HepG2 (cell line): ENCODE data around the gene ARVCF. TPM values are rescaled to one million over a fixed set of nuclear protein-coding genes. Genes with fewer than 3 reads are reported as not detected.

Experiments
- ADNP ChIP-seq: sonication (generic); formaldehyde crosslinking; IDR thresholded peaks from 2 replicates; pipeline ENCODE4 v1.4.0; 2020; ENCODE audit warnings: missing genetic modification reagents
- DNMT1 ChIP-seq: sonication (generic); formaldehyde crosslinking; IDR thresholded peaks from 2 replicates; pipeline ENCODE4 v1.5.1; 2020; ENCODE audit warnings: mild to moderate bottlenecking, missing genetic modification reagents
- EHMT2 ChIP-seq: fragments of 200-600 bp; sonication (generic); IDR thresholded peaks from 2 replicates; pipeline ENCODE4 v1.7.0; 2017; ENCODE audit warnings: antibody characterized with exemption, low read depth, low read length, borderline replicate concordance
- KAT7 ChIP-seq: IDR thresholded peaks from 2 replicates; pipeline ENCODE4 v1.6.1; 2018; ENCODE audit warnings: borderline replicate concordance, missing compliant biosample characterization
- MAZ ChIP-seq, 2 experiments: sonication (generic) in 1 of 2; formaldehyde crosslinking in 1 of 2; IDR thresholded peaks; 2 replicates each; pipeline versions ENCODE4 v1.5.0 to v1.6.1; 2012 to 2020; ENCODE audit warnings: low read depth in 2 of 2, mild to moderate bottlenecking in 2 of 2, borderline replicate concordance in 1 of 2, improper control_type of control experiment in 1 of 2, low read length in 1 of 2, missing genetic modification reagents in 1 of 2, moderate library complexity in 1 of 2
- NFE2 ChIP-seq: sonication (generic); formaldehyde crosslinking; IDR thresholded peaks from 2 replicates; pipeline ENCODE4 v1.4.0; 2020; ENCODE audit warnings: missing genetic modification reagents
- NFE2L2 ChIP-seq: fragments of 150-350 bp; IDR thresholded peaks from 2 replicates; pipeline ENCODE4 v1.6.1; 2014; ENCODE audit warnings: low read length
- NR2F6 ChIP-seq, 2 experiments: IDR thresholded peaks; 2 replicates each; pipeline ENCODE4 v1.6.1; 2016; ENCODE audit warnings: antibody characterized with exemption in 1 of 2, mild to moderate bottlenecking in 1 of 2
- ONECUT2 ChIP-seq: sonication (generic); formaldehyde crosslinking; IDR thresholded peaks from 2 replicates; pipeline ENCODE4 v1.4.0; 2020; ENCODE audit warnings: missing genetic modification reagents
- PAWR ChIP-seq: sonication (generic); formaldehyde crosslinking; IDR thresholded peaks from 2 replicates; pipeline ENCODE4 v1.4.0; 2020; ENCODE audit warnings: missing genetic modification reagents, mild to moderate bottlenecking, borderline replicate concordance
- POGZ ChIP-seq: sonication (generic); formaldehyde crosslinking; IDR thresholded peaks from 2 replicates; pipeline ENCODE4 v1.4.0; 2020; ENCODE audit warnings: mild to moderate bottlenecking, missing genetic modification reagents
- POLR2G ChIP-seq: fragments of 200-400 bp; formaldehyde crosslinking; IDR thresholded peaks from 2 replicates; pipeline ENCODE4 v1.6.1; 2018; ENCODE audit warnings: mild to moderate bottlenecking, low read depth, low read length, moderate library complexity
- RARA ChIP-seq: IDR thresholded peaks from 2 replicates; pipeline ENCODE4 v1.6.1; 2016; ENCODE audit warnings: missing genetic modification reagents, missing compliant biosample characterization
- RORA ChIP-seq: sonication (generic); formaldehyde crosslinking; IDR thresholded peaks from 2 replicates; pipeline ENCODE4 v1.5.0; 2020; ENCODE audit warnings: mild to moderate bottlenecking, missing genetic modification reagents, moderate library complexity
- SRY ChIP-seq: sonication (generic); formaldehyde crosslinking; IDR thresholded peaks from 2 replicates; pipeline ENCODE4 v1.8.0; 2022; ENCODE audit warnings: mild to moderate bottlenecking, missing genetic modification reagents
- WIZ ChIP-seq: sonication (generic); formaldehyde crosslinking; IDR thresholded peaks from 2 replicates; pipeline ENCODE4 v1.5.1; 2020; ENCODE audit warnings: mild to moderate bottlenecking, missing genetic modification reagents
- ZNF20 ChIP-seq: sonication (generic); formaldehyde crosslinking; IDR thresholded peaks from 2 replicates; pipeline ENCODE4 v1.4.0; 2020; ENCODE audit warnings: mild to moderate bottlenecking, moderate library complexity, missing genetic modification reagents
- ZNF276 ChIP-seq: sonication (generic); formaldehyde crosslinking; IDR thresholded peaks from 2 replicates; pipeline ENCODE4 v1.4.0; 2020; ENCODE audit warnings: mild to moderate bottlenecking, low read depth, missing genetic modification reagents
- ZNF451 ChIP-seq: sonication (generic); formaldehyde crosslinking; IDR thresholded peaks from 2 replicates; pipeline ENCODE4 v1.5.0; 2020; ENCODE audit warnings: mild to moderate bottlenecking, missing genetic modification reagents
- ZNF781 ChIP-seq: sonication (generic); formaldehyde crosslinking; IDR thresholded peaks from 2 replicates; pipeline ENCODE4 v1.5.1; 2020; ENCODE audit warnings: borderline replicate concordance, mild to moderate bottlenecking, missing genetic modification reagents; ENCODE audit errors: not compliant biosample characterization
- polyA plus RNA-seq, 8 experiments: library from polyadenylated mRNA; depleted of rRNA in 3 of 8; stranded (reverse) in 7 of 8; unstranded in 1 of 8; fragments of >200 nt; fragmentation: Illumina TruSeq in 4 of 8; extraction: Trizol in 4 of 8; gene quantifications; 2 replicates each; pipeline versions ENCODE4 v1.2.1 to v1.2.3, GENCODE V29; 2011 to 2016; ENCODE audit warnings: low read depth in 4 of 8, missing spikeins in 1 of 8, mixed read lengths in 1 of 8; ENCODE audit not compliant: insufficient read depth in 1 of 8
- total RNA-seq, 5 experiments: library from RNA; depleted of rRNA; stranded (reverse); fragments of >200 nt; fragmentation: Illumina TruSeq; extraction: Trizol; gene quantifications; 2 replicates each; pipeline ENCODE4 v1.2.3, GENCODE V29; 2016; ENCODE audit warnings: low read depth in 1 of 5
- TF ChIP-seq, protein P1 (sequence below): sonication (generic); formaldehyde crosslinking; IDR thresholded peaks from 2 replicates; pipeline ENCODE4 v1.9.0; 2022; ENCODE audit warnings: missing genetic modification reagents, mild to moderate bottlenecking, borderline replicate concordance
- TF ChIP-seq, protein P2 (sequence below): sonication (generic); formaldehyde crosslinking; IDR thresholded peaks from 2 replicates; pipeline ENCODE4 v1.5.0; 2020; ENCODE audit warnings: mild to moderate bottlenecking, missing genetic modification reagents
- TF ChIP-seq, protein P3 (sequence below): sonication (generic); formaldehyde crosslinking; IDR thresholded peaks from 2 replicates; pipeline ENCODE4 v1.8.1; 2023; ENCODE audit warnings: mild to moderate bottlenecking, missing genetic modification reagents, borderline replicate concordance

The ARVCF gene
- total and polyA plus RNA-seq, 2 of the 13 experiments (the other 11 are each of a cell fraction or from before 2014, with no cell fraction given) = 16.4 to 17.7 TPM

DNA sequence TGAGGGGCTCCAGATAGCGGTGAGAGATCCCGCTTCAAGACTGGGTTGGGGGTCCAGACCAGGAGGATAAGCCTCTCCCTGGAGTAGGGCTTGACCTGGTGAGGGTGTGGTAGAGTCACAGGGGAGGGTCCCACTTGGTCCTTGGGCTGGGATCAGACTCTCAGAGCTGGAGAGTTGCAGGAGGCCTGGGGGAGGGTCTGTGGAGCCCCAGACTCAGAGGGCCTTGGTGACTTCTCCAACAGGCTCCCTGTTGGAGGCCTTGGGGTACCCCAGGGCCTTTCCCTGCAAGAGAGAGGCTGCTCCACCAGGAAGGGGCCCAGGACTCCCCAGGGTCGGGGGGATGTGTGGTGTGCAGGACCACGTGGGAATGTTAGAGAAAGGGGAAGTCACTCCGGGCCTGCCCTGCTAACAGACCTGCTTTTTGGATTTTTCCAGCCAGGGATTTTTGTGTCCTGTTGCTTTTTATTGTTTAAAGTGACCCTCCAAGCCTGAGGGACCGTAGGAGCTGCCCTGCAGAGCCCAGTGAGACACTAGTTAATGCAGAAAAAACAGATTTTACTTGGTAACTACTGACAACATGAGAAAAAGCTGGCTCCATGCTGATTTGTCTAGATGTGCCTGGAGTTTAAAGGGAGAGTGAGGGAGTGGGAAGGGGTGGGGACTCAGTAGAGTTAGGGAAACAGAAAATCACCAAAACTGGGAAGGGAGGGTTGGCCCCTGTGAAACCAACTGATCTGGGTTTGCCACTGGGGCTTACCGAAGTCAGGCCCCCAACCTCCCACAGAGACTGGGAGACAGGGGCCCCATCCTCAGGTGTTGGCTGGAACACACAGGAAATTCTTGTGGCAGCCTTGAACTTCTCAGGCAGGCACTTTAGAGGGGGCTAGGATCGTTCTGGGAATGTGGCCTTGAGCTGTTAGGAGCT, 74.2 kb downstream of the ARVCF start (continued):
- TF ChIP-seq EHMT2 (no peak), NFE2L2 (no peak), ZNF781 (CRISPR knock-in tag) (peak; percentile 16), POGZ (CRISPR knock-in tag) (no peak; the same call in 1 of the 2 replicates), MAZ (IDR thresholded peaks at IDR 0.05; ENCODE audit: borderline replicate concordance, low read depth, low read length) (no peak), MAZ (CRISPR knock-in tag; IDR thresholded peaks at IDR 0.05; ENCODE audit: low read depth) (0 out of 2 replicates have a peak, but pooled peaks have one; percentile 18), KAT7 (peak; percentile 63), ZNF20 (CRISPR knock-in tag) (no peak), RORA (no peak), DNMT1 (no peak), NR2F6 (IDR thresholded peaks at IDR 0.05) (no peak), NR2F6 (CRISPR knock-in tag; IDR thresholded peaks at IDR 0.05) (no peak), RARA (CRISPR knock-in tag) (peak; percentile 54; the same call in 1 of the 2 replicates), SRY (CRISPR knock-in tag) (no peak), ONECUT2 (CRISPR knock-in tag) (no peak), NFE2 (CRISPR knock-in tag) (no peak), POLR2G (0 out of 2 replicates have a peak, but pooled peaks have one; percentile 40), ZNF276 (CRISPR knock-in tag) (no peak), ADNP (CRISPR knock-in tag) (no peak), PAWR (CRISPR knock-in tag) (no peak), ZNF451 (CRISPR knock-in tag) (no peak), WIZ (no peak)
- TF ChIP-seq, protein P1, sequence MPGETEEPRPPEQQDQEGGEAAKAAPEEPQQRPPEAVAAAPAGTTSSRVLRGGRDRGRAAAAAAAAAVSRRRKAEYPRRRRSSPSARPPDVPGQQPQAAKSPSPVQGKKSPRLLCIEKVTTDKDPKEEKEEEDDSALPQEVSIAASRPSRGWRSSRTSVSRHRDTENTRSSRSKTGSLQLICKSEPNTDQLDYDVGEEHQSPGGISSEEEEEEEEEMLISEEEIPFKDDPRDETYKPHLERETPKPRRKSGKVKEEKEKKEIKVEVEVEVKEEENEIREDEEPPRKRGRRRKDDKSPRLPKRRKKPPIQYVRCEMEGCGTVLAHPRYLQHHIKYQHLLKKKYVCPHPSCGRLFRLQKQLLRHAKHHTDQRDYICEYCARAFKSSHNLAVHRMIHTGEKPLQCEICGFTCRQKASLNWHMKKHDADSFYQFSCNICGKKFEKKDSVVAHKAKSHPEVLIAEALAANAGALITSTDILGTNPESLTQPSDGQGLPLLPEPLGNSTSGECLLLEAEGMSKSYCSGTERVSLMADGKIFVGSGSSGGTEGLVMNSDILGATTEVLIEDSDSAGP (CRISPR knock-in tag) = peak; percentile 74; the same call in 1 of the 2 replicates
- TF ChIP-seq, protein P2, sequence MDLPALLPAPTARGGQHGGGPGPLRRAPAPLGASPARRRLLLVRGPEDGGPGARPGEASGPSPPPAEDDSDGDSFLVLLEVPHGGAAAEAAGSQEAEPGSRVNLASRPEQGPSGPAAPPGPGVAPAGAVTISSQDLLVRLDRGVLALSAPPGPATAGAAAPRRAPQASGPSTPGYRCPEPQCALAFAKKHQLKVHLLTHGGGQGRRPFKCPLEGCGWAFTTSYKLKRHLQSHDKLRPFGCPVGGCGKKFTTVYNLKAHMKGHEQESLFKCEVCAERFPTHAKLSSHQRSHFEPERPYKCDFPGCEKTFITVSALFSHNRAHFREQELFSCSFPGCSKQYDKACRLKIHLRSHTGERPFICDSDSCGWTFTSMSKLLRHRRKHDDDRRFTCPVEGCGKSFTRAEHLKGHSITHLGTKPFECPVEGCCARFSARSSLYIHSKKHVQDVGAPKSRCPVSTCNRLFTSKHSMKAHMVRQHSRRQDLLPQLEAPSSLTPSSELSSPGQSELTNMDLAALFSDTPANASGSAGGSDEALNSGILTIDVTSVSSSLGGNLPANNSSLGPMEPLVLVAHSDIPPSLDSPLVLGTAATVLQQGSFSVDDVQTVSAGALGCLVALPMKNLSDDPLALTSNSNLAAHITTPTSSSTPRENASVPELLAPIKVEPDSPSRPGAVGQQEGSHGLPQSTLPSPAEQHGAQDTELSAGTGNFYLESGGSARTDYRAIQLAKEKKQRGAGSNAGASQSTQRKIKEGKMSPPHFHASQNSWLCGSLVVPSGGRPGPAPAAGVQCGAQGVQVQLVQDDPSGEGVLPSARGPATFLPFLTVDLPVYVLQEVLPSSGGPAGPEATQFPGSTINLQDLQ (CRISPR knock-in tag) = no peak
- TF ChIP-seq, protein P3, sequence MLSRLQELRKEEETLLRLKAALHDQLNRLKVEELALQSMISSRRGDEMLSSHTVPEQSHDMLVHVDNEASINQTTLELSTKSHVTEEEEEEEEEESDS (CRISPR knock-in tag) = no peak
